CD4-positive, alpha-beta T cell treated with Interleukin-6 at 100 ng/mL for 8 hours (primary cell): Measurements from ENCODE around the gene AGAP2.
"Not testable (repeated sequence)": the region's sequence is repeated elsewhere in the genome, so short reads cannot be mapped to it uniquely, and the experiment has no call there.

ENCODE experiments used
- DNase-seq: peaks from one replicate; pipeline ENCODE4 v3.0.0-alpha.2; 2020; ENCODE audit warnings: mixed read lengths, low spot score

AGAP2 gene

DNA sequence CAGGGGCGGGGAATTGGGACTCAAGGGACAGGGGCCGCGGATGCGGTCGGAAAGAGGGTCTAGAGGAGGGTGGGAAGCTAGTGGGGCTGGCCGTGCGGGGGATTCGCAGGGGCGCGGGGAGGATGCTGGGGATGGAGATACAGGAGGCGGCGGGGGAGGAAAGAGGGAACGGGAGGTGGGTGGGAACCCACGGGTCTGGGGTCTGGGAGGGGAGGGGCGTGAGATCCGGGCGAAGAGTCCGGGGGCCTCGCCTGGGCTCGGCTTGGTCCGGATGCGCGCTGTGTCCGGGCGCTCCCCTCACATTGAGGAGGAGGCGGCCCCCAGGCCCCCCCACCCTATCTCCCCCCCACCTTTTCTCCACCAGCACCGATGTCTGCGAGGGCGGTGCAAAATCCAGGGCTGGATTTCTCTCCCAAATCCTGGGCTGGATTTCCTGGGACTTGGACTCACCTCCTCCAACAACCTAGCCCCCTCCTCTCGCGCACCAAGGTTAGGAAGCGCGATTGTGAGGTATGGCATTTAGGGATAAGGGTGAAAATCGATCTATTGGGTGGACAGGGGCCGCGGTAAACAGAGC is at the start of gene AGAP2:
TSS of gene AGAP2 (minus strand) at position 82 of the 577 bp plus-strand sequence. CDS start 496 bp downstream, outside the sequence.
- DNase-seq: no peak

DNA sequence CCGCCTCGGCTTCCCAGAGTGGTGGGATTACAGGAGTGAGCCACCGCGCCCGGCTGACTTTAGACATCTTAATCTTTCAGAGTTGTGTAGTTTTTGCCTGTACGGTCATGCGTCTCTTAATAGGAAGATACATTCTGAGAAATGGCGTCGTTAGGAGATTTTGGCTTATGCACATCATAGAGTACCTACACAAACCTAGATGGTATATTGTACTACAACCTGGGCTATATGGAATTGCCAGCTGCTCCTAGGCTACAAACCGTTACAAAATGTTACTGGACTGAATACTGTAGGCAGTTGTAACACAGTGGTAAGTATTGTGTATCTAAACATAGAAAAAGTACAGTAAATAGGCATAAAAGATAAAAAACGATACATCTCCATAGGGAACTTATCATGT is 45.3 kb upstream of the AGAP2 start:
- no peak for DNase-seq

DNA sequence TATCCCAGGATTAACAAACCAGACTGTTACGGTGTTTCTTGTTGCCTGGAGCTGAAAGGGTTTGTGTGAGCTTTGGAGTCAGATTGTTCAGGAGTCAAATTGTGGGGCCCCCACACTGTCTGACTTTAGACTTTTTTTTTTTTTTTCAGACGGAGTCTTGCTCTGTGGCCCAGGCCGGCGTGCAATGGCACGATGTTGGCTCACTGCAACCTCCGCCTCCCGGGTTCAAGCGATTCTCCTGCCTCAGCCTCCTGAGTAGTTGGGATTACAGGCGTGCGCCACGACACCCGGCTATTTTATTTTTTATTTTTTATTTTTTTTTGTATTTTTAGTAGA is 44.9 kb upstream of the AGAP2 start:
- DNase-seq: no peak

DNA sequence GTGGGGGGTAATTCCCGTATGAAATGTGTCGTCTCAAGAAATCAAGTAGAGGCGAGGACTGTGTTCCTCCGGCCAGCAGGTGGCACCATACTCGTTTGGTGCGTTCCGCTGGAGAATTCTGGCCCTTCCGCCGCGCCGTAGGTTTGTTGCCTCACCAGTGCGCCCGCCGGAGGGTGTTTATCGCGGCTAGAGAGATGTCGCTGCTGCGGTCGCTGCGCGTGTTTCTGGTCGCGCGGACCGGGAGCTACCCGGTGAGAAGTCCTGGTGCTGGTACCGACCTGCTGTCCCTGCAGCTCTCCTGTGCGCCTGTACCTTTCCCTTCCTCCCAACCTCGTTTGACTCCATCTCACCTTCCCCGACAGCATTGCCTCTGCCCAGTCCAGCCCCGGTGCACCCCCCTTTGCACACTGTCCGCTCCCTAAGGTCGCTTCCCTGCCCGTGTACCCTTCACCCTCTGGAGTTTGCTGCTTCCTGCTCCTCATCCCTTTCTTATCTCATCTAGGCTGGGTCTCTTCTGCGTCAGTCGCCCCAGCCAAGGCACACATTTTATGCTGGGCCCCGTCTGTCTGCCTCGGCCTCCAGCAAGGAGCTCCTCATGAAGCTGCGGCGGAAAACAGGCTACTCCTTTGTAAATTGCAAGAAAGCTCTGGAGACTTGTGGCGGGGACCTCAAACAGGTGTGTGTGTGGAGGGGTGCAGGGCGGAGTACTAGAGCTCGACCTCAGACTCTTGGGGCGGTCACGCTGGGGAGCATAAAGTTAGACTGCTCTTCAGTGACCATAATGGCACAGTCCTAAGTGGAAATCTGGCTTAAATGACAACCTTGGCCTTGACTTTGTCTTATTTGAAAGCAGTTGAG is 44.3 kb upstream of the AGAP2 start, which contains the start of gene TSFM:
TSS of gene TSFM (plus strand) at position 180 of the 858 bp plus-strand sequence. CDS start at position 195, 15 bp downstream.
- DNase-seq: peak; percentile 94

DNA sequence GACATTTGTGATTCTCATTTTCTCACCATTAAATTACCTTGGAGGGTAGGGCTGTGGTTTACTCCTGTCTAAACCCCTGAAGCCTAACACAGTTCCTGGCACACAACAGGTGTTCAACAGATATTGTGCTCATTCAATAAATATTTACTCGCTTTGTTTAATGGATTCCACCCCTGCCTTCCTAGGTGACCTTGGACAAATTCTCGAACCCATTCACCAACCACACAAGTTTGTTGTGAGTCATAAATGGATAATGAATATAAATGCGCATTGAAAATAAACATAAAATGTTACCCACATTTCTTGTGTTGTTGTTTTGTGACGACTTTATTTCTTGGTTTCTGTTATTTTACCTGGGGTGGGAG is 43.7 kb upstream of the AGAP2 start:
- no peak for DNase-seq

DNA sequence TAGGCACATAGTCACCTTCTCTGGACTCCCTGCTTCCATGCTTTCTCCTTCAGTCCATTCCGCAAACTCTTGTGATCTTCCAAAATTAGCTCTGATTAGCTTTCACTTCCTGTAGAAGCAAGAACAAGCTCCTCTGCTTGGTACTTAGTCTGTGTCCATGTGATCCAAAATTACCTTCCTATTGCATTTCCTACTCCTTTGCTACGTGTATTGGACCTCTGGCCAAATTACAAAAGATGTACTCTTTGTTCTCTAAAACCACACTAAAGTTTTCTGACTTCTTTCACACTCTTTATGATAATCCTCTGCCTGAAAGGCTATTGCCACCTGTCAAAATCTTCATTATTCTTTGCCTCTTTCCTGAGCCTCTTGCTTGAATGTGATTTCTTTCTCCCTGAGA is 43.3 kb upstream of the AGAP2 start:
- DNase-seq: no peak

DNA sequence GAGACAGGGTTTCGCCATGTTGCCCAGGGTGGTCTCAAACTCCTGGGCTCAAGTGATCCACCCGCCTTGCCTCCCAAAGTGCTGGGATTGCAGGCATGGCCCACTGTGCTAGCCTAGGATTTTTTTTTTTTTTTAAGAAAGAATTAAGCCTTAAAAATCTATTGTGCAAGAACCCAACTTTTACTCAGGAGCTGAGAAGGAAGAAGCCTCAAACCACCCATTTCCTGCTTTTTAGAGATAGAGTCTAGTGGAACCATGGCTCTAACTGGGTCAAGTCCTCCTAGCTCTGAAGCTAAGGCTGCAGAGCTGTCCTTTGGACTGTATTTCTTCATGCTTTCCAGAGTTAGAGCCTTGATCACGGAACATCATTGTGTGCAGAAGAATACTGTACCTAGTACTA is 42.7 kb upstream of the AGAP2 start:
- DNase-seq: peak; percentile 36

DNA sequence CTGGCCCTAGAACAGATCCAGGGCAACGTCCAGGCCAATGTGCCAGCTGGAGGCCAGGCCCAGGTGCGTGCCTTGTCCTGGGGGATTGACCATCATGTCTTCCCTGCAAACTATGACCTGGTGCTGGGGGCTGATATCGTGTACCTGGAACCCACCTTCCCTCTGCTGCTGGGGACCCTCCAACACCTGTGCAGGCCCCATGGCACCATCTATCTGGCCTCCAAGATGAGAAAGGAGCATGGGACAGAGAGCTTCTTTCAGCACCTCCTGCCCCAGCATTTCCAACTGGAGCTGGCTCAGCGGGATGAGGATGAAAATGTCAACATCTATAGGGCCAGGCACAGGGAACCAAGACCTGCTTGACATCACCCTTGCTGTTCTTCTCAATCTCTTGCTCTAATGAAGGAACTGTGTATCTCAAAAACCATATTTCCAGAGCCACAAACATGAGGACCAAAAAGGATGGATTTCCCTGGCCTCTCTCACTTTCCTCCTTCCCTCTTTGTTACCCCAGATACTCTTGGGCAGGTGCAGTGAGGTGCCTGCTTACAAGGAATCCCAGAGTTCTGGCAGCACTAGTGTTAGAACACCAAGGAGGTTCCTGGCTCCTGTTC is 41.8 kb upstream of the AGAP2 start:
- no peak for DNase-seq

DNA sequence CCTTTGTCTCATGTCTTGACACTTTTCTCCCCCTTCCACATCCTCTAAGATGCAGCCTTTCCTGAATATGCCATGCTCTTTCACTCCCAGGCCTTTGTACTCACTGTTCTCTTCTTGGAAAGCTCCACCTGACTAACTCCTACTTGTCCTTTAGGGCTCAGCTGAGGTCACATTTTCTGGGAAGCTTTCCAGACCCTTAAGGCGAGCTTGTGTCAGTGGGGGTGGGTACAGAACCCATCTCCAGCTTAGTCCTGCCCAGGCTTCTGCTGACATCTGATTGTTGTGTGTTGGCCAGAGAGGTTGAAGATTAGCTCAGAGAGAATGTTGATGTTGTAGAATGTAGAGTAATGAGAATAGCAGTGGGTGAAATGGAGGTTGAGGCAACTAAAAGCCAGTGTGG is 41.2 kb upstream of the AGAP2 start:
- no peak for DNase-seq

DNA sequence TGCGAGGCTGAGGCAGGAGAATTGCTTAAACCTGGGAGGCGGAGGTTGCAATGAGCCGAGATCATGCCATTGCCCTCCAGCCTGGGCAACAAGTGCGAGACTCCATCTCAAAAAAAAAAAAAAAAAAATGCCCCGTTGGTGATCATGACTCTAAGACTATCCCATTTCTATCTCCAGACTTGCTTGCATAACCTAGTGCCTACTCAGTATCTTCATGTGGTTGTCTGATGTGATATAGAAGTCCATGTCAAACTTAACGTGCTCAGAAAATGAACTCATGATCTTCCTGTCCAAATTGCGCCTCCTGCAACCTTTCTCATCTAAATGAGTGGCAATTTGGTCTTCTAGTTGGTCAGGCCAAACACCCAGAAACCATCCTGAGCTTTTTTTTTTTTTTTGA is 39.4 kb upstream of the AGAP2 start:
- DNase-seq: no peak

DNA sequence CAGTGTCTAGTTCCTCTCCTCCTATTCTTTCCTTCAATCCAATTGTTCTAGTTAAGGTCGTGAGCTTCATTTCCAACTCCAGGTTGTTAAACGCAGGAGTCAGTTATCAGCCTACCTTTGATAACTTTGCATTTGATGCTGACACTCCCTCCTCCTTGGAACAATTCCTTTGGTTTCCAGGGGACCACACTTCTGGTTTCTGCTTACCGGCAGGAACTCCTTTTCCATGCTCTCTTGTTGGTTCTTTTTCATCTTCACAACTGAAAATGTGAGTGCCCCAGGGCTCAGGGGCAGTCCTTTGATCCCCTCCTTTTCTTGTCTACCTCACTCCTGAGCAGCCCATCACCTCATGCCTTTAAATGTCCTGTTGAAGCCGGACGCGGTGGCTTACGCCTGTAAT is 38.8 kb upstream of the AGAP2 start:
- no peak for DNase-seq

DNA sequence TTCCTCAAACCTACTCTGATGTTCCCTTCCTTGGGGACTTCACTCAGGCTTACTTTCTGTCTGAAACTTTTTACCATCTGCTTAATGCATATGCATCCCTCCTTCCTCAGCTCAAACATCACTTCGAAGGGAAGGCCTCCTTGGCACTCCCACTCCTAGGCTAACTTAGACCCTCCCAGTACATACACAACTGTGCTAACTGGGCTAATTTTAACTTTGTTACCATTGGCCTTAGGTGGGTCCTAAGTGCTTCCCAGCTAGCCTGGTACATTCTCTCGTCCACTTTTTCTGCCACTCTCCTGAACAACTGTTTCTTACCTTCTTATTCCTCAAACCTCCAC is 37.7 kb upstream of the AGAP2 start:
- no peak for DNase-seq

DNA sequence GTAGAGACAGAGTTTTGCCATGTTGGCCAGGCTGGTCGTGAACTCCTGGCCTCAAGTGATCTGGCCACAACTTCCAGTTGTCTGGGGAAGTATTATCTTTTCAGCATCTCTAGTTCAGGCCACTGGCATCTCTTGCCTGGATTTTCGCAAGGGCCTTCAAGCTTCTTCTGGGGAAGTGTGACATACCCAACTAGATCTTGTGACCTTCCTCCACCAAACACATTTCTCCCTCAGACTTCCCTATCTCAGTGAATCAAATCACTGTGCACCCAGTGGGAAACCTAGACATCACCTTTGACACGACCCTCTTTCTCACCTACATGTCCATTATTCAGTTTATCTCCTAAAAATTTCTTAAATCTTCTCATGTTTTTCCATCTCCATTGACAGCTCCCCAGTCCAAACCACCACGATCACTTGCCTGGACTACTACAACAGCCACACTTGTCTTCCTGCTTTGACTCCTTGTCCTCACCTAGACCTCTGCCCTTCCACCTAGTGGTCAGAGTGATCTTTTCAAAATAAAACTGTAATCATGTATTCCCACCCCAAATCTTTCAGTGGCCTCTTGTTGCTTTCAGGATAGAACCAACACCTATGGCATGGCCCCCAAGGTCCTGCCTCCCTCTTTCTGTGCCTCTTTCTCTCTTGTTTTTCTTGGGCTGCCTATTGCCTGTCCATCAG is 37.2 kb upstream of the AGAP2 start:
- no peak for DNase-seq

DNA sequence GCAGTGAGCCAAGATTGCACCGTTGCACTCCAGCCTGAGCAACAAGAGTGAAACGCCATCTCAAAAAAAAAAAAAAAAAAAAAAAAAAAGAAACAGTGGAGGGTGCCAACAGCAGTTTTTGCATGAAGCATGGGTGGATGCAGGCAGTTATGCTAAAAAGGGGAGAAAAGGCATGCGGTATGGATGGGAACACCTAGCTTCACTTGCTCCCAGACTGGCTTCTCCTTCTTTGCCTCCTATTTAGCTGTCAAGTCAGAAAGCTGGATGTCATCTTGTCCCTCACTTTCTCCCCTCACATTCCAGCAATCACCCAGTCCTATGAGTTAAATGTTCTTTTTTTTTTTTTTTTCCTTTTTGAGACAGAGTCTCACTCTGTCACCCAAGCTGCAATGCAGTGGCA is 36.5 kb upstream of the AGAP2 start:
- DNase-seq: no peak

DNA sequence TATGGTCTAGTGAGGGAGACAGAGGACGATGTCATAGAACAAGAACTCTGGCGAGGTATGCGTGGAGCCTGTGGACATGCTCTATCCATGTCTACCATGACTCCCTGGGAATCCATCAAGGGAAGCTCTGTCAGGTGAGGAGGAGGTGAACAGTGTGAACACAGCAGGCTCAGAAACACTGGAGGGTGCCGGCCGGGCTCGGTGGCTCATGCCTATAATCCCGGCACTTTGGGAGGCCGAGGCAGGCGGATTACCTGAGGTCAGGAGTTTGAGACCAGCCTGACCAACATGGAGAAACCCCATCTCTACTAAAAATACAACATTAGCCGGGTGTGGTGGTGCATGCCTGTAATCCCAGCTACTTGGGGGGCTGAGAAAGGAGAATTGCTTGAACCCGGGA is 36.1 kb upstream of the AGAP2 start:
- DNase-seq: not testable (repeated sequence)

DNA sequence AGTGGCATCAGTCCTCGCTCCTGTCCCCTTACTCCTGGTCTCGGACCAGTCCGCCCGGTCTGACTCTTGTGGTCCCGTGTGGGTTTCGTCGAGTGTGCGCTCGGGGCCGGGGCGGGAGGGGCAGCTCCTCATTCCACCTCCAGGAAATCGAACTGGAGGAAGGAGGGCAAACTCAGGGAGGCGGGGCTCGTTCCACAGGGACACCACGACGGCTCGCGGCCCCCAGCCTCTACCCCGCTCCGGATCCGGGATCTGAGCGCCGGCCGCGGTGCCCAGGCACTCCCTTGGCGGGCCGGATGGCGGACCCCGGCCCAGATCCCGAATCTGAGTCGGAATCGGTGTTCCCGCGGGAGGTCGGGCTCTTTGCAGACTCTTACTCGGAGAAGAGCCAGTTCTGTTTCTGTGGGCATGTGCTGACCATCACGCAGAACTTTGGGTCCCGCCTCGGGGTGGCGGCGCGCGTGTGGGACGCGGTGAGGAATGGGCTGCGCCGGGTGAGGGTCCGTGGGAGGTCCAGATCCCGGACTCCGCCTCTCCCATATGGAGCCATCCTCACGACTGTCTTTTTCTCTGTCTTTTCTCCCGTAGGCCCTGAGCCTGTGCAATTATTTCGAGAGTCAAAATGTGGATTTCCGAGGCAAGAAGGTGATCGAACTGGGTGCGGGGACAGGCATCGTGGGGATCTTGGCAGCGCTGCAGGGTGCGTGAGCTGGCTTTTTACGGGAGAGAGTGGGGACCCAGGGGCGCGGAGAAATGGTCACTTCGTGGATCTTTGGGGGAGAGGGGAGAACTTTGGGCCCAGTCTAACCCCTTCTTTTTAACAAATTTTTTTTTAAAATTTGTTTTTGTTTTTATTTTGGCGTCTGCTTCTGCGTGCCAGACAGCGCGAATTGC is 34.1 kb upstream of the AGAP2 start, which contains the start of gene EEF1AKMT3:
TSS of gene EEF1AKMT3 (plus strand) at position 186 of the 894 bp plus-strand sequence. CDS start at position 297, 111 bp downstream.
- DNase-seq: no peak

DNA sequence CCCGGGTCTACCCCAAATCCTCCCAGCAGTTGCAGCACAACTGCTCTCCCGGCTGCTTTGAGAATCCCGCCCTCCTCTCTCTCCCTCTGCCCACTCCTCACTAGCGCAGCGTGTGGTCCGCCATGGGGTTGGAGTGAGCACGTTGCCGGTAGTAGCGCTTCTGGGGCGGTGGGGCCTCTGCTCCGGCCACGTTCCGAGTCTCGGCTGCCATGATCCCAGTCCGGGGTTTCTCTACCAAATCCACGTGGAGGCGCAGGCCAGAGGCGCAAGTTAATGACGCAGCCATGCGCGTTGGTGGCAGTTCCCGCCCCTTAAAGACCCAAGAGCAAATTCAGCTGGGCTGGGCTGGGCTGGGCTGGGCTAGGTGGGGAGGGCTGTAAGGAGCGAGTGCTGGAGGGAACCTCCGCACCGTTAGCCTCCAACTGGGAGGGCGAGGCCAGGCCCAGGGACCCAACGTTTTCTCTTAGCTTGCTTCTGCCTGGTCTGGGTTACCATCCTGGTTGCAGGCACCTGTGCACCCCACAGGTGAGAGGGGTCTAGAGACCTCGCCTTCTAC is 33.4 kb upstream of the AGAP2 start, which contains the start of gene METTL1:
TSS of gene METTL1 (minus strand) at position 233 of the 556 bp plus-strand sequence. CDS start at position 211, 22 bp downstream.
- peak; percentile 89 for DNase-seq

DNA sequence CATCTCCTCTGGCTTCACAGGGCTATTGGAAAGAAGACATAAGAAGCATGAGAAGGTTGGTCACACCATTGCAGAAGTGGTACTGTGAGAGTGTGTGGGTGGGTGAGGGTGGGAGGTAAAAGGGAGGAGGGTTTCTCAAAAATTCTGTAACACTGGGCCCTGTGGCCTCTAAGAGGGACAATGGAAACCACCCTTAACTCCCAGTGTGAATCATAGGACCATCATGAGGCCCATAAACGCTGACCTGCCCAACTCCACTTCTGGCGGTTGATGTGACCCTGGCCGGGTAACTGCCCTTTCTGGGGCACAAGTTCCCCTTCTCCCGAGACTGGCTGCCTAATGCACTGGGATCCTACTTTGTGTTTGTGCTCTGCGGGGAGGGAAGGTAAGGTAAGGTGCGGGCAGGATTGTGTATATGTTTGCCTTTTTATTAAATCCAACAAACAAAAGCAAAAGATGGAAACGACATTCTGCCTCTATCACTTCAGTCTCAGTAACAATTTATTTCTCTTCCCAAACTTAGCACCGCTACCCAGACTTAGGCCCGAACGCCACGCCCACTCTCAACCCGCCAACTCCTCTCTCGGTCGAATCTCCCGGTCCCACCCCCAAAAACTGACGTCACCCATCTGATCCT is 32.8 kb upstream of the AGAP2 start:
- peak; percentile 81 for DNase-seq

DNA sequence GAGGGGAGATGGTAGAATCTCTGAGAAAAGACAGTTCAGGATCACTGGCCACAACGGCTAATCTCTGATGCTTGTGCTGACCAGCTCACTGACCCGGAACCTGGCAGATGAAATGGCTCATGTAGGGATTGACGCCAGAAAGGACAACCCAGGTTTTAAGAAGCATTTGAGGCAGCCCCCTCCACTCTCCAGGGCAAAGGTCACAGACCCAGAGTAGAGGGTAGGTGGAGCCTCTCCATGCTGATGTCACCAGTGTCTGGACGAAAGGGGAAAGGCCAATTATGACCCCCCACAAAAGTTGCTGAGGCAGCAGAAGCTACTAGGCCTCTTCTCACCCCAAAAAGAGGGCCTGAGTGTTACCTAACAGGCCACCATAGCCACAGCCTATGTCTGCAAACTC is 32.2 kb upstream of the AGAP2 start:
- DNase-seq: no peak

DNA sequence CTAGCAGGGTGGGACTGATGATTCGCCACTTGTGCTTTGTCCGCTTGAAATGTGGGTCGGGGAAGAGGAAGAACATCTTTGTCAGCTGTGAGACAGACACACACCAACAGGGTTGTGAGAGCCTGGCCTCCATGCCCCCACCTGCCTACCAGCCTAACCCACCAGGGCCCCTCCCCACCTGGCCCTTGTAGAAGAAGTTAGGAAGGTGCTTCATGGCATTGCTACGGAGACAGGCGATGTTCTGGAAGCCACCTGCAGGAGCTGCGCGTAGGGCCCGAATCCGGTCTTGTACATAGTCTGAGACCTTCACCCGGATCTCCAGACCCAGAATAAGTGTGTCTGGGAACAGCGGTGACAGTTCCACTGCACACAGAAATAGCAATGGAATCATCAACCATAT is 31.1 kb upstream of the AGAP2 start:
- DNase-seq: no peak

DNA sequence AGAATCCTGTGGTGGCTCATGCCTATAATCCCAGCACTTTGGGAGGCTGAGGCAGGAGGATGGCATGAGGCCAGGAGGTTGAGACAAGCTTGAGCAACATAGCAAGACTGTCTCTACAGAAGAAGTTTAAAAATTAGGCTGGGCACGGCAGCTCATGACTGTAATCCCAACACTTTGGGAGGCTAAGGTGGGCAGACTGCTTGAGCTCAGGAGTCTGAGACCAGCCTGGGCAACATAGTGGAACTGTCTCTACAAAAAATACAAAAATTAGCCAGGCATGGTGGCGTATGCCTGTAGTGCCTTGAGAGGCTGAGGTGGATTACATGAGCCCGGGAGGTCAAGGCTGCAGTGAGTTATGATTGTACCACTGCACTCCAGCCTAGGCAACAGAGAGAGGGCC is 29.3 kb upstream of the AGAP2 start:
- DNase-seq: no peak
